ENCODE results near the gene TMEM191B.
"Not testable (repeated sequence)": the region's sequence is repeated elsewhere in the genome, so short reads cannot be mapped to it uniquely, and the experiment has no call there.

The TMEM191B gene

DNA sequence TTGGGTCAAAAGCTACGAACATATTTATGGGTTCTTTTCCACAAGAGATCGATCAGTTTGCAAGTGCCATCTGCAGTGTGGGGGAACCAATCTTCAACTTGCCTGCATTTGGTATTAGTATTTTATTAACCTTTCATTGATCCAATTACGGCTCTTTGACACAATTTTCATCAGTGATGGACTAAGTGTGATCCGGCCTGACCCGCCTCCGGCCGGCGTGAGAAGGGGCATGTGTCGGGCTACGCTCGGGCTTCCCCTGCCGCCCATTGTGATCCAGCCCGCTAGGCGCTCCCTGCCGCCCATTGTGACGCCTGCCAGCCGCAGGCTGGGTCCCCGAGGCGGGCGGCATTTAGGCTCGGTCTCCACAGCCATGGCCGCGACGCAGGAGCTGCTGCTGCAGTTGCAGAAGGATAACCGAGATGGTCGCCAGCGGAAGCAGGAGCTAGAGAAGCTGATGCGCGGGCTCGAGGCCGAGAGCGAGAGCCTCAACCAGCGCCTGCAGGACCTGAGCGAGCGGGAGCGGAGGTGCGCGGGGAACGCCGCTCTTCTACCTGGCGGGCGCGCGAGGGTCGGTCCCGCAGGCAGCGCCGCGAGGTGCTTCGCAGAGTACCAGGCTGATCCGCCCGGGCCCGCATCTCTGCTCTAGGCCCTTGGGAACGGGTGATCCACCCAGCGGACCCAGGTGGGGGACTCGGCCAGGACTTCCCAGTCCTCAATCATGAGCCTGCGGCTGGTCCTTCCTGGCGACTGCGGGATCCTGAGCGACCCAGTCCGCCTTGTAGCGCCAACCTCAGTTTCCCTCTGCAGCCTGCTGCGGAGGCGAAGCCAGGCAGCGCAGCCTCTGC, at the start of gene TMEM191B:
TMEM191B (plus strand) TSS at position 51 of the 845 bp plus-strand sequence; CDS start at position 230, 179 bp downstream.
- not testable (repeated sequence) for DNase-seq

DNA sequence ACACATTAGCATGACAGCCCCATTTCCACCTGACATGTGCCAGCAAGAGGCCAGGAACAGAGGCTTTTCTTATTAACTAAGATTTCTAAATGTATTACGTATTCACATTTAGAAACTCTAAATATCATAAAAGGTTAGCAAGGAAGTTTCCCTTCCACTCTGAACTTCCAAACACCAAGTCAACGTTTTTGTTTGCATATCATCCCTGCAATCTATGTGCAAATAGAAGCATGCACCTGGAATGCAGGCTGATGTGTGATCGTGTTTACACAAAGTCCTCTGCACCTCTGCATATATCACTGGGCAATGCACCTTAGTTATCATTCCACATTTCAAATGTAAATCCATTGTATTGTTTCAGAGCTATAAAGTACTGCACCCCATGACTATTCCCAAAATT, 31.4 kb upstream of the TMEM191B start:
- not testable (repeated sequence) for DNase-seq

GRCh38 chr22:18511327-18511726, 16.3 kb upstream of the TMEM191B start:
- DNase-seq: not testable (repeated sequence)

DNA sequence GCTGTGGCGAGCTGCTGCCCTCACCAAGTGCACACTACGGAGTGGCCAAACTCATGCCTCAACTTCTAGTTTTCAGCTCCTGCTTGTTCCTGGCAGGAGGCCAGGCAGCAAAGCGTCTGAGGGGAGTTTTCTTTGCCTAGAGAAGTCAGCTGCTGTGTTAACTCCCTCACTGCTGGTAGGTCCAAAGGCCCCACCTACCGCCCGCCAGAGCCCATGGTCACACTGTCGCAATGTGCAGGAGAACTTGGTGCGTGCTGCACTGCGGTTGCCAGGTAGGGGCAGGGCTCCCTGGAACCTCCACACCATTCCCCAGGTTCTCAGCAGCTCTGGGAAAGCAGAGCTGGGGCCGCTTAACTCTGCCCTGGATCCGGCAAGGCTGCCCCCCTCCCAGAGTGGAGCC, 15.2 kb upstream of the TMEM191B start:
- DNase-seq: not testable (repeated sequence)

- not testable (repeated sequence) for DNase-seq
Measured at GRCh38 chr22:18513454-18513853, 14.1 kb upstream of the TMEM191B start.

DNA sequence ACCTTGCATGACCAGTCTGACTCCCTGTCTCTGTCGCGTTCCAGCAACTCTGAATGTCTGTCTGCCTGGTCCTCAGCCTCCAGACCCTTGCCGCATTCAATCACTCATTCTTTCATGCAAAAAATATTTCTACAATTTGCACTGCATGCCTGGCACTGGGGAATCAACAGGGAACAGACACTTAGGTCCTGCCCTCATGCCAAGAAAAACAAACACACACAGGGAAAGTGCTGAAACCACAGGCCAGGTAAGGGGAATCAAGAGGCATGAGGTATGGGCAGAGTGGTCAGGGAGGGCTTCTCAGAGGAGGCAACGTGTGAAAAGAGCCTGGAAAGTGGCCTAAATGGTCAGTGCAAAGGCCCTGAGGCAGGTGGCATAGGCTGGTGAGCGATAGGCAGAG, 9.5 kb upstream of the TMEM191B start, which contains the start of gene GGTLC3:
GGTLC3 (minus strand) TSS at position 101 of the 400 bp plus-strand sequence. CDS start 264 bp downstream, outside the sequence.
- DNase-seq: not testable (repeated sequence)

- DNase-seq: not testable (repeated sequence)
Measured at GRCh38 chr22:18522762-18523161, 4.8 kb upstream of the TMEM191B start.

DNA sequence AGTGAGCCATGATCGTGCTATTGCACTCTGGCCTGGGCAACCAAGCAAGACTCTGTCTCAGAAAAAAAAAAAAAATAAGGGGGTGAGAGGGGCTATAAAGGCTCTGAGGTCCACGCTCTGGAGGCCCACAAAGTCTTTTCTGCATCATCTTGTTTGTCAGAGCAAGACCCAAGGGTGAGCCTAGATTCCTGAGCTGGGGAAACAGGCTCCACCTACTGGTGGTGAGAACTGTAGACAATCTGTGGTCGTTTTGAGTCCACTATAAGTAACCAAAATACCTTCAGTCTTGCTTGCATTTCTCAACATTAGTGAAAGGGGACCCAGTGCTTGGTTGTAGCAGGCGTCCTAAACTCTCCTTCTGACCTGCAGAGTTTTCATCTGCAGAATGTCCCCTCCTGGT, 4.3 kb upstream of the TMEM191B start:
- DNase-seq: not testable (repeated sequence)

DNA sequence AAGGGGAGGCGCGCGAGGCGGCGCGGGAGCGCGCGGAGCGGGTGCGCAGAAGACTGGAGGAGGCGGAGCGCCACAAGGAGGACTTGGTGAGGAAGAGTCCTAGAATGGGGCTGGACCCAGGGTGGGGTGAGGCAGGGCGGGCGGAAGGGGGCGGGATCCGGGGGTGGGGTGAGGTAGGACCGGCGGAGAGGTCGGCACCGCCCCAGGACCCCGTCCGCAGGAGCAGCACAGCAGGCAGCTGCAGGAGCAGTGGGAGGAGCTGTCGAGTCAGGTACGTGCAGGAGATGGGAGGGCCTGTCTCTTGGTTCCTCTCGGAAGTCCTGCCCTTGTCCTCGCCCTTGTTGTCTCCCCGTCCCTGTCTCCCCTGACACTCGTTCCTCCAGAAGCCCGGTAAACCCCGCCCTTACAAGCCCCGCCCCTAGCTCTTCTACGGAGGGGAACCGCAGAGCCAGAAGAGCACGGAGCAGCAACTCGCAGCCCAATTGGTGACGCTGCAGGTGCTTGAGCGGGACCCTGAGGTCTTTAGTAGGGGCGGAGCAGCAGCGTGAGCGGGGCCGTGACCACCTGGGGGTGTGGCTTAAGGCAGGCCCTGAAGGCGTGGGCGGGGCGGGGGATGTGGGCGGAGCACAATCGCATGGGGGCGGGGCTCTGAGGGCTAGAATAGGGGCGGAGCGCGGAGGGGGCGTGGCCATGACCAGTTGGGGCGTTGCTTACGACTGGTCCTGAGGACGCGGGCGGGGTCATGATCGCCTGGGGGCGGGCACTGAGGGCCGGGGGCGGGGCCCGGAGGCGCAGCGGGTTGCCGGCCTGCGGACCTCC, 1.2 kb downstream of the TMEM191B start:
- DNase-seq: not testable (repeated sequence)

- not testable (repeated sequence) for DNase-seq
Measured at GRCh38 chr22:18529416-18530145, 2.0 kb downstream of the TMEM191B start.

DNA sequence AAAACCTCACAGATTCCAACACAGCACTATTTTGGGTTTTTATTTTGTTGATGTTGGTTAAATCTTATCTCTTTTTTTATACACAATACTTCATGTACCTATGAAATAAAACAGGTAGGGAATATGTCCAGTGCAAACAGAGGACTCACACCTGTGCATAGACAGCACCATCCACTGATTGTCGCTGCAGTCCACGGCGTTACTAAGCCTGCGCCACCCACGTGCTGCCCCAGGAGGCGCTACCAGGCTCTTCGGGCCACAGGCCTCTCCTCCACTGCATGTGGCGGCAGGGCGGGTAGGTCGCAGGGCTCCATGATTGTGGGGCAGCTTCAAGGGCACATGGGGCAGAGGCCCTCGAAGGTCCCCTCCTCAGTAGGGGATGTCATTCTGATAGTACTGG, 6.0 kb downstream of the TMEM191B start:
- not testable (repeated sequence) for DNase-seq

GRCh38 chr22:18534315-18534714, 6.7 kb downstream of the TMEM191B start:
- not testable (repeated sequence) for DNase-seq

DNA sequence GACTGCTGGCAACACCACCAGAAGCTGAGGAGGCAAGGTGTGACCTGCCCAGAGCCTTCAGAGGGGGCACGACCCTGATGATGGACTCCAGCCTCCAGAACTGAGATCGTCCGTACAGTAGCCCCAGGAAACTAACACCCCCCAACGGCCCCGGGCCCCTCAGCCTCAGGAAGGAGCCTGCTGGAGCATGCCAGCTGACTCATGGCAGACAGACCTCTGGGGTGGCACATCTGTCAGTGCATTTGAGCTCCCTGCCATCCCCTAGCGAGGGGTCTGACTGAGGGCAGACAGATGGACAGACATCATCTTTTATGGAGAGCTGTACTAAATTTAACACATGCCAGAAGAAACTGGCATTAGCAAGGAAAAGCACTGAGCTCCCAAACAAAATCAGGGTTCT, 12.4 kb downstream of the TMEM191B start:
- not testable (repeated sequence) for DNase-seq

GRCh38 chr22:18543400-18543799, 15.8 kb downstream of the TMEM191B start:
- DNase-seq: not testable (repeated sequence)

DNA sequence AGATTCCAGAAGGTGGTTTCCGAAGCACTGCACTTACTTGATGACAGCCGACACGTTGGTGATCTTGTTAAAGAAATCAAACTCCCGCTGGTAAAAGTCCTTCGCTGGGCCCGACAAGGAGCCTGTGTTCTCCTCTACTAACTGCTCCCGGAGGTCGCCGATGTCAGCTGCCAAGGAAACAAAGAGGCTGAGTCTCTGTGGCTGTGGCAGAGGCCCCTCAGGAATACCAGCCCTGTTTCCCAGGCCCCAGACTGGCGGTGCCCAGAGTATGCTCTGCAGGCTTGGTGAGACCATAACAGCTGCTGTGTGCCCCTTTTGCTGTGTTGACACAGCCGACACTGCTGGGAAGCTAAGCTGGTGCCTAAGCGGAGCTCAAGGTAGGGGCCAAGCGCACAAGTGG, 17.0 kb downstream of the TMEM191B start:
- DNase-seq: not testable (repeated sequence)

DNA sequence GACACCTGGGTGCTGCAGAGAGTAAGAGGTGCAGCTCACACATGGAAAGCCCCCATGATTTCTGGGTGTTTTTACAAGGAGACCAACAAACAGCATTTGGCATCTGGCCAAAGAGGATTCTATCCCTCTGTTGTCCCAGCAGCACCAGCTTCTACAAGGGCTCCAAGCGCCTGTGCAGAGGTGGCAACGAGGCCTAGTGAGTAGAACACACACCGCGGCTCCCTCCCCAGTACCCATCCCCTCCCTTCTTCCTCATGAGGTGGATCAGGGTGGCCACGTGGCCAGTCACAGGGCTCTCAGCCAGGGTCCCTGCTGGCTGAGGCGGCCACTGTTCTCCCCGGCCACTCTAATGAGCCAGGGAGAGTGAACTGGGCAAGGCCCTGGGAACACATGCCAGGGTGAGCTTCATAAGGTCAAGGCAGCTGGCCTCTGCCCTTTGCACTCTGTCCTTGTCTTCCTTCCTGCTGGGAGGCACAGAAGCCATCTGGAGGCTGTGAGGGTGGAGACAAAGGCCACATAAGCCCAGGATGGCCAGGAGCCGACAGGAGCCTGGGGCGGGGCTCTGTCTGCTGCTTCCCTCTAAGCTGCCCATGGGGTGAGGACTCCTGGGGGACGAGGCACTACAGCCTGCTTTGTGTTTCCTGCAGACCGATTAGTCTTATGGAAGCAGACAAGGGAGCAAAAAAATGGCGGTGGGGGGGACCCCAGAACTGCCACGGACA, 22.0 kb downstream of the TMEM191B start:
- not testable (repeated sequence) for DNase-seq

DNA sequence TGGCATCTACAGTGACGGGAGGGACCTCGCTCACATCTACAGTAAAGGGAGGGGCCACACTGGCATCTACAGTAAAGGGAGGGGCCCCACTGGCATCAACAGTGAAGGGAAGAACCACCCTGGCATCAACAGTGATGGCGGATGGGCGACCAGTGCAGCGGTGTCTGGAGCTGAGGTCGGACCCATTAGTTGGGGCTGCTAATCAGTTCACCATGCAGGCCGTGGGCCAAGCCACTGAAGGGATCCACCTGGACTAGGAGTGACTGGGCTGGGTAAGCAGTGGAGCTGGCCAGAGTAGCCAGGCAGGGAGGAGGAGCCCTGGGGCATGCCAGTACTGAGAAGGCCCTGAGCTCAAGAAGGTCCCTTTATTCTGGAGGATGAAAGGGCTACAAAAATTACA, 23.4 kb downstream of the TMEM191B start:
- DNase-seq: not testable (repeated sequence)

DNA sequence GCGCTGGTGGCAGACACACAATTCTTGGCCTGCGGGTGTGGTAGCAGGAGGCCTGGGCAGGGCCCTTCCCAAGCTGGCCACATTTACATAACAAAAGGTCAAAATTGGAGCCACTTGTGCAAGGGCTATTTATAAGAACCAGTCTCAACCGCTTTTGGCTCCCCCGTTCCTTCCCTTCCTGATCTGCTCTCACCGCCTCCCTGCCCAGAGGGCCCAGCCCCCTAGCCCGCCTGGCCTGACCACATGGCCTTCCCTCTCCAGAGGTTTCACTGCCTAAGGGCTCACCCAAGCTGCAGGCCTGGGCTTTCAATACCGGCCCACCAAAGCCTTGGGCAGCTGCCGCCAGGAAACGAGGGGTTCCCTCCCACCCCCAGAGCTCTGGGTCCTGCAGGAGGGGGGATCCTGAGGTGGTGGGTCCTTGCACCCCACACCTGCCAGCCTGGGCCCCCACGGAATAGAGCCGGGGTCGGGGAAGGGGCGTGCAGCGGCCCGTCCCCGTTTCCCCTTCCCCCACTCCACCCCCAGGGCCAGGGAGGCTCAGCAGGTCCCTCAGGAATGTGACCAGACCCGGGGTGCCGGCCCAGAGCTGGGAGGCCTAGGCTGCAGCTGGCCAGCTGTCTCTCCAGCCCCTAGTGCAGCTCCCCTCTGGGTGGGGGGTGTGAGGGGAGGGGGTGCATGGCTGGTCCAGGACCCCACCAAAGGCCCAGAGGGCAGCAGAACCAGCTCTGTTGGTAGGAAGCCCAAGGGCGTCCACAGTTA, 25.4 kb downstream of the TMEM191B start:
- not testable (repeated sequence) for DNase-seq

DNA sequence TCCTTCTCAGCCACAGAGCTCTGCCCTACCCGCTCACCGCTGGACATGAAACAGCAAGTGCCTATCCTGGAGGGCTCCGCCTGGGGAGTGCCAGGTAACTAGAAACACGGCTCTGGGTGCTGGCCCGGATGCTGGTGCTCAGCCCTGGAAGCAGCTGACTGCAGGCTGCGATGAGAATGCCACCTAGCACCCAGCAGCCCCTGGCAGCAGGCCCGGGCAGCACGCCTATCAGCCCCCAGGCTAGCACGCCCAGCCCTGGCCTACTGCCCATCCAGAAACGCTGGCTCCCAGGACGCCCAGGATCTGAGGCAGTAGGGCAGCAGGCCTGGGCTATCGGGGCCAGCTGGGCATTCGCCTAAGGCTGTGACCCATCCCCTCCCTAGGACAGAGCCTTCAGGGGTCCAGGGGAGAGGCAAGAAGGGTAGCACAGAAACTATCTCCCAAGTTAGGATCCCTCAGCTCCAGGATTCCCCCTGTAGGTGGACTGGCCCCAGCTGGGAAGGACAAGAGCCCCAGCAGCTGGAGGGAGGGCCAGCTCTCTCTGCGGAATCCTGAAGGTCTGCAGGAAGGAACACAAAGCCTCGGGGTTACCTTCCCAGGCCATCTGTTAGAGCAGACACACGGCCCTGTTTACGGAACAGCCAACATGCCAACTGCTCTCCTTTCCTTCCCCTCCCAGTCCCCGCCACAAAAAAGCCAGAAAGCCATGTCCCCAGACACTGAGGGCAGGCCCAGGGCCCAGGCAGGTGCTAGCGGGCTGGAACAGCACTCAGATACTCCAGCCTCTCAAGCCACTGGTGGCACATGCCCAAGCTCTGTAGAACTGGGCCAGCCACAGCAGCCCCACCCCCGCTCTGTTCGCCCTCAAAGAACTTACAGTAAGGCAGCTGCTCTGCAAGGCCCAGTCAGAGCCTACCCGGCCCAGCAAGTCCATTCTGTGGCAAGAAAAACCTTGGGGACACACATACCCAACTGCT, 27.0 kb downstream of the TMEM191B start:
- DNase-seq: not testable (repeated sequence)

DNA sequence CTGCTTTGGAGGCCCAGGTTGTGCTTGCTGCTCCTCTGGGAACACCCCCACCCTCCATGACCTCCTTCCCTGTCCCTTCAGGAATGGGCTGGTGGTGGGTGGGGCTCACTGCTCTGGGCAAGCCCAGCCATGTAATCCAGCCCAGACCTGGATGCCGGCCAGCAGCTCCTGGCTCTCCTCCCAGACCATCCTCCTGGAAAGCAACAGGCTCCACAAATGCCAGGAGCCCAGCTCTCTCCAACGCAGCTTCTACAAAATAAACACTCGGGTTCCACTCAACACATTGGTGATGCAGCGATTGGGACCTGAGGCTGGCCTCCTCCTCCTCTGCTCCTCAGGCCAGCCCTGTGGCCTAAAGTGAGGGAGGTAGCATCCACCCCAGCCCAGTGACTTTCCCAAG, 30.9 kb downstream of the TMEM191B start:
- DNase-seq: not testable (repeated sequence)
